ENCODE data around the gene ZNF486. TPM values are rescaled to one million over a fixed set of nuclear protein-coding genes. Genes with fewer than 3 reads are reported as not detected.
A peak's percentile ranks its signal among the peaks of the same experiment; 100 is the strongest.
"Not testable (repeated sequence)": the region's sequence is repeated elsewhere in the genome, so short reads cannot be mapped to it uniquely, and the experiment has no call there.

ZNF486 gene
- total RNA-seq, 4 donors from 2014 or later = 4.2 to 8.9 (median 5.7) TPM

GRCh38 chr19:20209051-20209450 is 42.0 kb downstream of the ZNF486 start:
- 31% methylated on average over 2 of the region's 2 CpGs for WGBS

GRCh38 chr19:20214366-20214765 is 47.4 kb downstream of the ZNF486 start:
- H3K36me3 ChIP-seq; H3K27ac ChIP-seq; DNase-seq (ENCODE audit: low spot score in 2 of 2); H3K4me1 ChIP-seq; H3K4me3 ChIP-seq; H3K27me3 ChIP-seq; H3K9me3 ChIP-seq: not testable (repeated sequence)
- no CpG with 5 or more reads among the region's 26 CpGs for WGBS

More at GRCh38 chr19:20209051-20209450, 42.0 kb downstream of the ZNF486 start:
- no peaks in the 10 kb centered on the region for H3K36me3 ChIP-seq
- no peak overlapping the region for H3K4me3 ChIP-seq
- no peaks in the 10 kb centered on the region for H3K27me3 ChIP-seq
- TF ChIP-seq EP300 (IDR thresholded peaks at IDR 0.05) = no peak
- no peak for TF ChIP-seq POLR2AphosphoS5 (IDR thresholded peaks at IDR 0.05)
- TF ChIP-seq POLR2A (IDR thresholded peaks at IDR 0.05) = no peak
- H3K27ac ChIP-seq = no peak overlapping the region
- H3K9me3 ChIP-seq = no peaks in the 10 kb centered on the region
- H3K4me1 ChIP-seq = no peaks in the 10 kb centered on the region
- no peak for DNase-seq (ENCODE audit: low spot score in 2 of 2)

- 72% methylated on average over 1 of the region's 1 CpG for WGBS
- H3K4me3 ChIP-seq; H3K36me3 ChIP-seq; H3K27ac ChIP-seq; H3K9me3 ChIP-seq; H3K27me3 ChIP-seq; DNase-seq (ENCODE audit: low spot score in 2 of 2); H3K4me1 ChIP-seq: not testable (repeated sequence)
These were observed 54.6 kb downstream of the ZNF486 start for GRCh38 chr19:20221605-20222004.

GRCh38 chr19:20233105-20233504 is 66.1 kb downstream of the ZNF486 start:
- H3K4me1 ChIP-seq = peaks cover 6% of the 10 kb centered on the region
- TF ChIP-seq POLR2A (IDR thresholded peaks at IDR 0.05) = no peak
- no peak for TF ChIP-seq CTCF (IDR thresholded peaks at IDR 0.05)
- no peak for TF ChIP-seq EP300 (IDR thresholded peaks at IDR 0.05)
- no peak for TF ChIP-seq POLR2AphosphoS5 (IDR thresholded peaks at IDR 0.05)
- no peaks in the 10 kb centered on the region for H3K27me3 ChIP-seq
- peaks cover 5% of the 10 kb centered on the region for H3K9me3 ChIP-seq
- H3K36me3 ChIP-seq = no peaks in the 10 kb centered on the region
- DNase-seq (ENCODE audit: low spot score in 2 of 2) = no peak
- 91% methylated on average over 3 of the region's 3 CpGs for WGBS
- no peak overlapping the region for H3K4me3 ChIP-seq
- H3K27ac ChIP-seq = no peak overlapping the region

GRCh38 chr19:20235156-20235555 is 68.1 kb downstream of the ZNF486 start:
- TF ChIP-seq POLR2A (IDR thresholded peaks at IDR 0.05) (no peak), CTCF (IDR thresholded peaks at IDR 0.05) (no peak), POLR2AphosphoS5 (IDR thresholded peaks at IDR 0.05) (no peak), EP300 (IDR thresholded peaks at IDR 0.05) (no peak)
- no peak overlapping the region for H3K27ac ChIP-seq
- no peak for DNase-seq (ENCODE audit: low spot score in 2 of 2)
- no peaks in the 10 kb centered on the region for H3K36me3 ChIP-seq
- peaks cover 6% of the 10 kb centered on the region for H3K4me1 ChIP-seq
- no peaks in the 10 kb centered on the region for H3K27me3 ChIP-seq
- WGBS = over 99% methylated on average over 8 of the region's 8 CpGs
- peaks cover 5% of the 10 kb centered on the region for H3K9me3 ChIP-seq
- no peak overlapping the region for H3K4me3 ChIP-seq

GRCh38 chr19:20237773-20238623 is 71.0 kb downstream of the ZNF486 start:
- 0% methylated on average over 24 of the region's 36 CpGs for WGBS
- Histone ChIP-seq H3K9me3 (no peaks in the 10 kb centered on the region), H3K27ac (no peak overlapping the region), H3K4me1 (peaks cover 6% of the 10 kb centered on the region), H3K36me3 (no peaks in the 10 kb centered on the region), H3K27me3 (no peaks in the 10 kb centered on the region), H3K4me3 (peak overlapping the region; percentile 67)
- TF ChIP-seq CTCF (IDR thresholded peaks at IDR 0.05) (no peak), EP300 (IDR thresholded peaks at IDR 0.05) (no peak)
- peak; percentile 90 to 94 for DNase-seq (ENCODE audit: low spot score in 2 of 2)

GRCh38 chr19:20243629-20244028 is 76.6 kb downstream of the ZNF486 start:
- H3K4me3 ChIP-seq = no peak overlapping the region
- TF ChIP-seq POLR2A (IDR thresholded peaks at IDR 0.05) = no peak
- TF ChIP-seq CTCF (IDR thresholded peaks at IDR 0.05) = no peak
- TF ChIP-seq EP300 (IDR thresholded peaks at IDR 0.05) = no peak
- no peak for TF ChIP-seq POLR2AphosphoS5 (IDR thresholded peaks at IDR 0.05)
- no peaks in the 10 kb centered on the region for H3K36me3 ChIP-seq
- no peaks in the 10 kb centered on the region for H3K9me3 ChIP-seq
- 94% methylated on average over 4 of the region's 4 CpGs for WGBS
- DNase-seq (ENCODE audit: low spot score in 2 of 2) = no peak
- no peak overlapping the region for H3K27ac ChIP-seq
- no peaks in the 10 kb centered on the region for H3K27me3 ChIP-seq
- no peaks in the 10 kb centered on the region for H3K4me1 ChIP-seq
